GM19397 (cell line): ENCODE measurements around the gene WDR20.
"Not testable (repeated sequence)": the region's sequence is repeated elsewhere in the genome, so short reads cannot be mapped to it uniquely, and the experiment has no call there.

Experiments used
- ATAC-seq: cut with Tn5 transposase; IDR thresholded peaks from one replicate; pipeline ENCODE4 v1.9.1; 2021; ENCODE audit warnings: mild to moderate bottlenecking, moderate library complexity; ENCODE audit not compliant: unreplicated experiment

The WDR20 gene

DNA sequence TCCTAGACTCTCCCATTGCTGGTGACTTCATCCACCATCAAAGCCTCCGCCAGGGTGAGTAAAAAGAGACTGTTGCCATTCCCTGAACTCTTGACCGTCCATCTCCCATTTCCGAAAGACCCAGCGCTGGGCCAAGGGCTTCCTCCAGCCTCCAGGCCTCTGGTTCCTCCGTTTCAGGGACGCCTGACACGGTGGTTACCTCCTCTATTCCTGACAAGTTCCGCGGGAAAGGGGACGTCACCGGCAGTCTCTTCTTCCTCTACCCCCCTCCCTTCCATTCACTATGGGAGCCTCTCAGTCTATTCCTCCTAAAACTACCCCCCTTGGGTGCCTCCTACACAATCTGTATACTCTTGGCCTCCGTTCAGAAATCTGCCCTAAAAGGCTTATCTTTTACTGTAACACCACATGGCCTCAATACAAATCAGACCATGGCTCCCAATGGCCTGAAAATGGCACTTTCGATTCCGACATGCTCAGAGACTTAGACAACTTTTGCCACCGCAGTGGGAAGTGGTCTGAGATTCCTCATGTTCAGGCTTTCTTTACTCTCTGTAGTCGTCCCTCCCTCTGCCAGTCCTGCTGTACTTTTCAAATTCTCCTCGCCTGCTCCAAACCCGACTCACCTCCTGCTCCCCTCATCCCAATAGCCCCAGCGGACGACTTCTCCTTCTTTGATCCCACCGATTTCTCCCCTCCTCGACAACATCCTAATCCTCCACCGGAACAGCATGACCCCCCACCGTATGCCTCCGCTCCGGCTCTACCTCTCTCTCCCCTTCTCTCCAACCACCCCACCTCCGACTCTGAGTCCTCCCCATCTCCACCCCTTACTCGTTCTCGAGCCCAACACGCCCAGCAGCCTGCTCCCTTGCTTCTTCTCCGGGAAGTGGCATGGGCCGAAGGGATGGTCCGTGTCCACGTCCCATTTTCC is 94.9 kb downstream of the WDR20 start:
- ATAC-seq = no peak

DNA sequence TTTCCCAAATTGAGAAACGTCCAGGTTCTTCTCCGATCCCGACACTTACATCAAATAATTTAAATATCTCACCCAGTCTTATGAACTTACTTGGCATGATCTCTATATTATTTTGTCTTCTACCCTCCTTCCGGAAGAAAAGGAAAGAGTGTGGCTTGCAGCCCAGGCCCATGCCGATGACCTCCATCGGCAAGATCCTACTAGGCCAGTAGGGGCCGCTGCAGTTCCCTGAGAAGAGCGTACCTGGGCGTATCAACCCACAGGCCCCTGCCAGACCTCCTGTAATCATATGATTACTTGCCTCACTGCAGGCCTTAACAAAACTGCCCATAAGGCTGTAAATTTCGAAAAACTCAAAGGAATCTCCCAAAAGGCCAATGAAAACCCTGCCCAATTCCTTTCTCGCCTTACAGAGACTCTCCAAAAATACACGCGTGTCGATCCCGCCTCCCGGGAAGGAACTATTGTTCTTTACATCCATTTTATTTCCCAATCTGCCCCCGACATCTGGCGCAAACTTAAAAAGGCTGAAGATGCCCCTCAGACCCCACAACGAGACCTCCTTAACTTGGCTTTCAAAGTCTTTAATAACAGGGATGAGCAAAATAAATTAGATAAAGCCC is 95.7 kb downstream of the WDR20 start:
- ATAC-seq = peak; percentile 83

DNA sequence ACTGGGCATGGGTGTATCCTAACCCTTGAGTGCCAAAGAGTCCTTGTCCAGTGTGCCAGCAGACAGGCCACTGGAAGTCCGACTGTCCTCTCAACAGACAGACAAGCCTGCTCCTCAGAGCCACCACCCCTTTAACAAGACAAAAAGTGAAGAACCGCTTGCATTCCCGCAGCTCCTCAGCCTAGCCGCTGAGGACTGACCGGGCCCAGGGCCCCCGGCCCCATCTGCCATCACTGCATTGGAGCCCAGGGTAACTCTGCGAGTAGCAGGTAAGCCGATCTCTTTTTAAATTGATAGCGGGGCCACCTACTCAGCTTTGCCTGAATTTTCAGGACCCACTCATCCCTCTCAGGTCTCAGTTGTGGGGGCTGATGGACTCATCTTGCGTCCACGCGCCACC is 96.3 kb downstream of the WDR20 start:
- ATAC-seq = no peak

DNA sequence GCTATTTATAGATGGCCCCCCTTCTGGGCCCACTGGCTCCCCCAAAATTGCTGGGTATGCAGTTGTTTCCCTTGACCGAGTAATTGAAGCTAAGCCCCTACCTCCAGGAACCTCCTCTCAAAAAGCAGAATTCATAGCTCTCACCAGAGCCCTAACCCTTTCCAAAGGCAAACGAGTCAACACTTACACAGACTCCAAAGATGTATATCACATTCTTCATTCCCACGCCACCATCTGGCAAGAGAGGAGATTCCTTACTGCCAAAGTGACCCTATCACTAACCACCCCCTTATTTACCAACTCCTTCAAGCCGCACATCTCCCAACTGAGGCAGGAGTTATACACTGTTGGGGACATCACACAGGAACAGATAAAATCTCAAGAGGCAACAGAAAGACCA is 98.4 kb downstream of the WDR20 start:
- no peak for ATAC-seq

DNA sequence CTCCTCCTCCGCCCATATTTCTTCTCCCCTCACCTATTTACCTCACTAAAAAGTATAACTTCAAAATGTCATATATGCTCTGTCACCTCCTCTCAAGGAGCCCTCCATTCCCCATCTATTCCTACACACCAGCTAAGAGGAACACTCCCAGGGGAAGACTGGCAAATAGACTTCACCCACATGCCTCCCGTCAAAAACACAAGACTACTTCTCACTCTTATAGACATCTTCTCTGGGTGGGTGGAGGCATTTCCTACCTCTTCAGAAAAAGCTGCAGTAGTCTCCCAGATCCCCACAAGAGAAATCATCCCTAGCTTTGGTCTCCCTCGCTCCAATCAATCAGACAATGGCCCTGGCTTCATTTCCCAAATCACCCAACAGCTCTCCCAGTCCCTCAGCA is 99.1 kb downstream of the WDR20 start:
- no peak for ATAC-seq

DNA sequence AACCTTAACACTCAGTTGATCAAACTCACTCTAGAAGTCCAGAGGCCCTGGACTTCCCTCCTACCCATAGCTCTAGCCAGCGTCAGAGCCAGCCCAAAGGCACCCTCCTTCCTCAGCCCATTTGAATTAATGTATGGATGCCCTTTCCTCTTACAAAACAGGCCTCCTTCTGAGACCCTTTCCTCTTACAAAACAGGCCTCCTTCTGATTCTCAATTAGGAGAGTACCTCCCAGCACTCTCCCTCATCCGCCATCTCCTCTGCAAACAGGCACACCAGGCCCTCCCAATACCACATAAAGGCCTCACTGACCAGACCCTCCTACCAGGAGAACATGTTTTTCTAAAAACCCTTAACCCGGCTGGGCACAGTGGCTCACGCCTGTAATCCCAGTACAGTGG is 99.5 kb downstream of the WDR20 start:
- no peak for ATAC-seq

DNA sequence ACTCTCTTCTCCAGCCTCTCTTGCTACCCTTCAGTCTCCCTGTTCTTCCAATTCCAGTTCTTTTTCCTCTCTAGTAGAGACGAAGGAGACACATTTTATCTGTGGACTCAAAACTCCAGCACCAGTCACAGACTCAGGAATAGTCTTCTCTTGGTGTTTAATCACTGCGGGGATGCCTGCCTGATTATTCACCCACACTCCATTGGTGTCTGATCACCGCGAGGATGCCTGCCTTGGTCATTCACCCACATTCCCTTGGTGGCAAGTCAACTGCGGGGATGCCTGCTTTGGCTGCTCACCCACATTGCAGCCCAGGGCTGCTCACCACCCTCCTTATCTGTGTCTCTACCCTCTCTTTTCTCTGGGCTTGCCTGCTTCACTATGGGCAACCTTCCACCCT is 100.8 kb downstream of the WDR20 start:
- ATAC-seq = not testable (repeated sequence)

DNA sequence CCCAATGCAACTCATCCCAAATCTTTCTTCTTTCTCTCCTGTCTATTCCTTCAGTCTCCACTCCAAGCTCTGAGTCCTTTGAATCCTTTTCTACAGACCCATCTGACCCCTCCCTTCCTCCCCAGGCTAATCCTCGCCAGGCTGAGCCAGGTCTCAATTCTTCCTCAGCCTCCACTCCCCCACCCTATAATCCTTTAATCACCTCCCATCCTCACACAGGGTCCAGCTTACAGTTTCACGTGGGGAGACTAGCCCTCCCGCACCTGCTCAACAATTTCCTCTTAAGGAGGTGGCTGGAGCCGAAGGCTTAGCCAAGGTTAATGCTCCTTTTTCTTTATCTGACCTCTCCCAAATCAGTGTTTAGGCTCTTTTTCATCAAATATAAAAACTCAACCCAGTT is 101.5 kb downstream of the WDR20 start:
- ATAC-seq = no peak

DNA sequence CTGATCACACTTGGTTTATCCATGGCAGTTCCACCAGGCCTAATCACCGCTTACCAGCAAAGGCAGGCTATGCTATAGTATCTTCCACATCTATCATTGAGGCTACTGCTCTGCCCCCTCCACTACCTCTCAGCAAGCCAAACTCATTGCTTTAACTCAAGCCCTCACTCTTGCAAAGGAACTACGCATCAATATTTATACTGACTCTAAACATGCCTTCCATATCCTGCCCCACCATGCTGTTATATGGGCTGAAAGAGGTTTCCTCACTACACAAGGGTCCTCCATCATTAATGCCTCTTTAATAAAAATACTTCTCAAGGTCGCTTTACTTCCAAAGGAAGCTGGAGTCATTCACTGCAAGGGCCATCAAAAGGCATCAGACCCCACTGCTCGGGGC is 104.1 kb downstream of the WDR20 start:
- not testable (repeated sequence) for ATAC-seq

DNA sequence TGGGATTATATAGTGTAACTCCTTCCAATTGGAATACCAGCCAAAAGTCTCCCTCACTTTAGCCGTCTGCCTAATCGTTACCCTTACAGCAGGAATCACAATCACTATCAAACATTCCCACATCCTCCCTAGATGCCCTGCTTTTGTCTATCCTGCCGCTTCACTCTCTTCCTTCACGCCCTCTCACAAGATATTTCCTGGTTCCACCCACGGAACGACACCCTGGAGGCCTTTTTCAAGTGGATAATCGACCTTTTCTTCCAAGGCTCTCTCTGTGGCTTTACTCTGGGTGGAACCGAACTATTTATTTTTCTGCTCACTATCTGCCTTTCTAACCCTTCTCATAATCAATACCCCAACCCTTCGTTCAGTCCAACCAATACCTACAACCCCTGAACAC is 106.4 kb downstream of the WDR20 start:
- ATAC-seq = no peak

DNA sequence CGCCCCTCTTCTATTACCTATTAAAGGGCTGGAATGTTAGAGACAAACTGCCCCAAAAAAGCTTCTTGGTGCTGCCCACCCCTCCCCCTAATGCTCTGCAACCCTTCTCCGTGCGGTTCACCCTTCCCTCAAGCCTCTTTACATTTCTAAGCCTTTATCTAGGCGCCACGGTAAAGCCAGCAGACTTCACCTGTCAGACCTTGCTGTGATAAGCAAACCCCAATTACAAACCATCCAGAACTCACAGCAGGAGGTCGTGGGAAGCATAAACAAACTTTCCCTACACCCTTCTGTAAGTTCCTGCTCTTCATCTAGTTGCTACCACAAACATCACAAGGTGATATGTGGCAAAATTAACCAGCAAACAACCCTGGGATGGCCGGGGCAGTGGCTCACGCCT is 108.4 kb downstream of the WDR20 start:
- ATAC-seq = no peak

DNA sequence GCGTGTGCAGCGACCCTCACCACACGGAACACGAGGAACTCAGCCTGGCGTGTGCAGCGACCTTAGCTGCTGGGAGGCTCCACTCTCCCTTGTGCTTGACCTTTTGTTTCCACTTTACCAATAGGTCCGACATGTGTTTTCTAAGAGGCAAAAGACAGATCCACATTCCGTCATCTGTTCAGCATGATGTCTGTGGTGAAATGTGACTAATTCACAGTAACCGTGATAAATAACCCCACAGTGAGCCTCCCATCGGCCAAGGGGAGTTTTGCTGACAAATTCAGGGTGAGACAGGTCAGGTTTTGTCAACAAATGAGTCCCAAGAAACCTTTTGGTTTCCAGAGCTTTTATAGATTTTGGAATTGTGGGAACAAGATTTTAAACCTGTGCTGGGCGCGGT is 109.3 kb downstream of the WDR20 start:
- no peak for ATAC-seq

DNA sequence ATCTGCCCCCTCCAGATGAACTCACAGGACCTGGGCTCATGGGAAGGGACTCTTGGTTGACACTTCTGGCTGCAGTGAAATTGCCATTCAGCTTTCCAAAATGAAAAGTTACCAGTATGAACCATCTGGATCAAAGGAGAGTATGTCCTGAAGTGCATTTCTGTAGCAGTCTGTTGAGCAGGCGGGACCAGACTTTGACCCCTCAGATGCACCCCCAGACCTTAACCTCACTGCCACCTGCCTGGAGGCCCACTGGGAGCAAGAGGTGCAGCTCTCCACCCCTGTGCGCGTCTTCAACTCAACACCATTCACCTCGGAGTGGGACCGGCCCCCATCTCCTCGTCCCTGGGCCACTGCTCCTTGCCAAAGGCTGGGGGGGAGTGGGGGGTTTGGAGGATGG is 110.3 kb downstream of the WDR20 start:
- ATAC-seq = no peak

DNA sequence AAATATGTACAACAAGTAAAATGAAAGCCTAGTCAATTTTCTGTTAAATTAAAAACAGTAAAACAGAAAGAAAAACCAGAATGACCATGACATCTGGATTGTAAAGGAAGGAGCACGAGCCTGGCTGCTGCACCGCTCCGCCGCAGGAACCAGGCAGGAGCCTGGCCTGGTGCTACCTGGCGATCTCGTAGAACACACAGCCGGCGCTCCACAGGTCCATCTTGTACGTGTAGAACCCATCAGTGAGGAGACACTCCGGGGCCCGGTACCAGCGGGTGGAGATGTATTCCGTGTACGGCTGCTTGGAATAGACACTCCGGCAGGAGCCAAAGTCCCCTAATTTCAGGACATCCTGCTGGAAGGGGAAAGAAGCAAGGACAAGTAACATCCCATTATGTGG is 110.9 kb downstream of the WDR20 start:
- no peak for ATAC-seq

DNA sequence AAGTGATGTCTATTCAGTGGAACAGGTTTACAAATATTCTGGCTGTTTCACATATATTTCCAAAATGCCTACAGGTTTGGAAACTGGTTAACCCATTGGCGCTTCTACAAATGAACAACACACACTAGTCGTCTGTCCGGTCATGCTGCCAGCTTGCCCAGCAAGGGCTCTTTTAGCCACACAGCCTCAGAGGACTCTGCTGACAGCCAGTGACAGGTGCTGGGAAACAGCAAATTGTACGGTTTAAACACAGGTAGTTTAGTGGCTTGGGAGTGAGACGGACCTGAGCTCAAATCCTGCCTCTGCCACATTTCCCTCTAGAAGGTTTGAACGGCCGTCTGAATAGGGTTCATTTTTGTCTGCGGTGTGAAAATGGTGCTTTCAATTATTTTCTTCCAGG is 111.5 kb downstream of the WDR20 start:
- no peak for ATAC-seq

DNA sequence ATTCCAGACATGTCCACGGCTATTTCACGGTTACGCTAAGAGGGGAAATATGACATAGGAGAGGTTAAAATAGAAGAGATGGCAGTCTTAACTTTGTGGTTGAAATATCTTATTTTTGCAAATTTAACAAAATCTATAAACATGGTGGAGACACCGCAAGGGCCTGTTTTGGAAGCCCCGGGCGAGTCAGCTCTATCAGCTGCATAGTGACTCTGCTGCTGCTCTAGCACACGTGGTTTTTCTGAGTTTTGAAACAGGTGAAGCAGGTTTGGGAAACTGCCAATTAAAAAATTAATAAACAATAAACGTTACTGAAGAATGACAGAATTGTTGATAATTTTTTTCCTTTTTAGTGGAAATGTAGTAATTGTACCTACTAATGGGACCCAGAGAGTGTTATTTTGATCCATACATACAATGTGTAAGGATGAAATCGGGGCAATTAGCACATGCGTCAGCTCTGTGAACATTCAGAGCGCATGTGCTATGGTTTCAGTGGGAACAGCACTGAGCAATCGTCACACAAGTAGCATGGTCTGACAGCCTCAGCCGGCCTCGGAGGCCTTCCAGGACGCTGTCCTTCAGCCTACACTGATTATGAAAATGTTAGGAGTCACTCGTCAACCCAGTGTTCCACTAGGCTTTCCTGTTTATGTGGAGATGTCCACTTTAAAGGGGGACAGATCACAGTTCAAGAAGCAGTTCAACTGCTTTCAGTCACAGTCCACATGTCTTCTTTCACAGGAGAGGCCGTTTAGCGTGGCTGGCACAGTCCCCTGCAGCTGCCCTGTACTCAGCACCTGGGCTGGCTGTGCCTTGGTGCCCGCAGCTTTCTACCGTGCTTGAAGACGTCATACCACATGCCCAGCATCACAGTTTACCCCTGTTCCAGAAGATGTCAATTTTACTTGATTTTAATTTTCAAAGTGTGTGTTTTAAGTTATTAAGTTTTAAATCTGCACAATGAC is 113.4 kb downstream of the WDR20 start:
- ATAC-seq = no peak

DNA sequence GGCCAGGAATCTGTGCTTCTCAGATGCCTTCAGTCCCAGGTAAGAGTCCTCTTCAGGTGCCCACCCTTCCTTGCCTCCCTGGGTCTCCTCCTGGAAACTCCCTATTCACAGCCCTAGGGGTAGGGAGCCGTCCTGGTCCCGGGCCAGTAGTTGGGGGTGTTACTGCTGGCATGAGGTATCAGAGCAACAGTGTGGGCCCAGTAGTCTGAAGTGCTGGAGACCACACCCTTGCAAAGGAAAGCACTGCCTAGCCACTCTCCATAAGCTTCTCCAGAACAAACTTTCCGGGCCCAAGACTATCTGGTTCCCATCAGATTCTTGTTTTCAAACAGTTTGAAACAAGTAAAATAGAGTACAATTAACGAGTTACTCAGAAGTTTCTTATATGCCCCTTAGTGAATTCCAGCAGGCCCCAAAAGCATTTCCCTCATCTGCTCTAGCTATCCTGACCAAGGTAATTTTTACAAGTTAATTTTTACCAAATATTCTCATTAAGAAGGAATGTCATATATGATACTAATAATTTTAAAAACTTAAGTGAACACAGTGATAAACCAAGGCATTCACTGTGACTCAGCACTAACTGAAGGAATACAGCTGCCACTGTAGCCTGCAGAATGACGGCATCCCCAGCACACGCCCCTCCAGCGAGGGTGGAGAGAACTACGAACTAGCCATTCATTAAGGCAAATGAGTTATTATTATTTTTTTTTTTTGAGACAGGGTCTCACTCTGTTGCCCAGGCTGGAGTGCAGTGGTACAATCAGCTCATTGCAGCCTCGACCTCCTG is 115.9 kb downstream of the WDR20 start:
- no peak for ATAC-seq

DNA sequence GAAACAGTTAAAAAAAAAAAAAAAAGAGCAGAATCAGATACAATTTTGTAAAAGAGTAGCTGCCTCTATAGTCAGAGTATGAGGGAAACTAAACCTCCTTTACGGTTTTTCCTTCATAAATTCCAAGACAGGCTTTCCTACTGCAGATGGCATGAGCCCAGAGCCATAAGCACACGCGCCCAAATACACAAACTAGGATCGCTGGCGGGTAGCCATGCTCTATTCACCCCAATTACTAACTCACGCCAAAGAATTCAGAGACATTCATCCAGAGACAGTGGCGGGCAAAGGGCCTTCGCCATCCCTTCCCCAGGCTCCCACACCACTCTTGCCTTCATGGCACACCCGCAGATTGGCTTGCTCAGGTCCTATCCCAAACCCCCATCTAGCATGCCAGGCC is 117.0 kb downstream of the WDR20 start:
- no peak for ATAC-seq

DNA sequence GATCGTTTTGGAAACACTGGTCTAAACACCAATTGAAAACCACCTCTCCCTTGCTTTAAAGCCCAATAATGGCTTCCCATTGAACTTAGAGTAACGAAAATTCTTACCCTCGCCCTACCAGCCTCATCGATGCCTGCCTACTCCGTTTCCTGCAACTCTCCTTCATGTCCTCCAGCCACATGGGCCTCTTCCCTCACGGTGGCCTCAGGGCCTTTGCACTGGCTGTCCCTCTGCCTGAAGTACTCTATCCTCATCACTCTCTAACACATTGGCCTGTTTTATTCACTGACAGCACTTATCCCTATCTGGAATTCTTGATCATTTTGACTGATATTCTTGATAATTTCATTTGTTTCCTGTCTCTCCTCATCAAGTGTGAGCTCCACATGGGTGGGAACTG is 118.4 kb downstream of the WDR20 start:
- ATAC-seq = no peak
